Nephron (organoid): ENCODE data around the gene ARID5B.

Experiments
- H3K27ac Mint-ChIP-seq, 3 experiments: 2 replicates each; pipeline ENCODE4 v1.8.0; 2020; ENCODE audit warnings: mixed read lengths in 3 of 3, mild to moderate bottlenecking in 2 of 3, moderate library complexity in 1 of 3
- H3K27me3 Mint-ChIP-seq: 2 replicates; pipeline ENCODE4 v1.8.0; 2021; ENCODE audit warnings: low read depth, mild to moderate bottlenecking, moderate library complexity, mixed read lengths
- H3K36me3 Mint-ChIP-seq: 2 replicates; pipeline ENCODE4 v1.8.0; 2020; ENCODE audit warnings: low read depth, mixed read lengths
- H3K4me1 Mint-ChIP-seq: 2 replicates; pipeline ENCODE4 v1.8.0; 2020; ENCODE audit warnings: mixed read lengths
- H3K4me3 Mint-ChIP-seq, 3 experiments: 2 replicates each; pipeline ENCODE4 v1.8.0; 2020; ENCODE audit warnings: mild to moderate bottlenecking in 3 of 3, mixed read lengths in 3 of 3, moderate library complexity in 2 of 3
- H3K9me3 Mint-ChIP-seq: 2 replicates; pipeline ENCODE4 v1.8.0; 2020; ENCODE audit warnings: mixed read lengths
- TF ChIP-seq, protein P1 (sequence below), 3 experiments: fragments of 200-600 bp; sonication (generic); IDR thresholded peaks; one replicate each; pipeline ENCODE4 v1.5.0; 2021; ENCODE audit warnings: antibody characterized with exemption in 3 of 3; ENCODE audit not compliant: unreplicated experiment in 3 of 3

The ARID5B gene

DNA sequence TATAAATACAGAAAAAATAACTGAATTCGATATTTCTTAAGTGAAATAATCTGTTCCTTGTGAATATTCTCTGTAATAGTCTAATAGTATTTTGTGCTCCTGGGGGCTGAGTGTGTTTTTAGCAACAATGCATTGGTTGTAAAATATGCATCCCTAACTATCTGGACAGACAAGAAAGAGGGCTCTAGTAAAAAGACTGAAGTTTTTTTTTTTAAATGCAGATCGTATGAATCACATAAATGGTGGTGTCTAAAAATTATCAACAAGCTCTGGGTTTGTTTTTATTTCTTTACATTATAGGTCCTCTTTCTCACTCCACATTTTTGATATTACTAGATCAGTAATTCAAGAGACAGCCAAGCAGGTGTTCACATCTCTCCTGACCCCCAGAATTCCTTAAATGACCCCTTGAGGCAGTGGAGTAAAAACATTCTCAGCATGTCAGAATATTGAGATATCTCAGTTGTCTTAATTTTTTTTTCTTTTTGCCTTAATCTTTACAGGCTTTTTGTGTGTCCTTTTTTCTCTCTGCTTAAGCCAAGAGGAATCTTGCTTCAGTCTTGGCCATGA is 18.2 kb downstream of the ARID5B start:
- peak overlapping the region; percentile 56 to 81 (median 74) for H3K27ac Mint-ChIP-seq
- H3K36me3 Mint-ChIP-seq, result peaks cover 50% of the 10 kb centered on the region
- H3K4me3 Mint-ChIP-seq, result no peak overlapping the region
- H3K27me3 Mint-ChIP-seq, result no peaks in the 10 kb centered on the region
- TF ChIP-seq, protein P1, sequence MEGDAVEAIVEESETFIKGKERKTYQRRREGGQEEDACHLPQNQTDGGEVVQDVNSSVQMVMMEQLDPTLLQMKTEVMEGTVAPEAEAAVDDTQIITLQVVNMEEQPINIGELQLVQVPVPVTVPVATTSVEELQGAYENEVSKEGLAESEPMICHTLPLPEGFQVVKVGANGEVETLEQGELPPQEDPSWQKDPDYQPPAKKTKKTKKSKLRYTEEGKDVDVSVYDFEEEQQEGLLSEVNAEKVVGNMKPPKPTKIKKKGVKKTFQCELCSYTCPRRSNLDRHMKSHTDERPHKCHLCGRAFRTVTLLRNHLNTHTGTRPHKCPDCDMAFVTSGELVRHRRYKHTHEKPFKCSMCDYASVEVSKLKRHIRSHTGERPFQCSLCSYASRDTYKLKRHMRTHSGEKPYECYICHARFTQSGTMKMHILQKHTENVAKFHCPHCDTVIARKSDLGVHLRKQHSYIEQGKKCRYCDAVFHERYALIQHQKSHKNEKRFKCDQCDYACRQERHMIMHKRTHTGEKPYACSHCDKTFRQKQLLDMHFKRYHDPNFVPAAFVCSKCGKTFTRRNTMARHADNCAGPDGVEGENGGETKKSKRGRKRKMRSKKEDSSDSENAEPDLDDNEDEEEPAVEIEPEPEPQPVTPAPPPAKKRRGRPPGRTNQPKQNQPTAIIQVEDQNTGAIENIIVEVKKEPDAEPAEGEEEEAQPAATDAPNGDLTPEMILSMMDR (IDR thresholded peaks at IDR 0.05; ENCODE audit: unreplicated experiment in 3 of 3), result no peak
- no peaks in the 10 kb centered on the region for H3K9me3 Mint-ChIP-seq
- peaks cover 49% of the 10 kb centered on the region for H3K4me1 Mint-ChIP-seq

DNA sequence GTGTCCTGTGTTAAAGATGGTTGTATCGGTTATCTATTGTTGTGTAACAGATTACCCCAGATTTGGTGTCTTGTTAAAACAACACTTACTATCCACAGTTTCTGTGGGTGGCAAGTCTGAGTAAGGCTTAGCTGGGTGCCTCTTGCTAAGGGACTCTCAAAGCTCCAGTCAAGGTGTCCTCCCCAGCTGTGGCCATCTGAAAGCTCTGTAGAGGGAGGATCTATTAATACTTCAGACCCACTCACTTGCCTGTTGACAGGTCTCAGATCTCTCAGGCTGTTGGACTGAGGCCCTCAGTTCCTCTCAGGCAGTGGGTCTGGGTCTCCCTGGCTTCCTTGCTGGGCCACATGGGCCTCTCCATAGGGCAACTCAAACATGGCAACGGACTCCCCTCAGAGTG is 19.6 kb downstream of the ARID5B start:
- peaks cover 59% of the 10 kb centered on the region for H3K4me1 Mint-ChIP-seq
- H3K27ac Mint-ChIP-seq, result peak overlapping the region in 2 of 3 experiments; percentile 33 to 45
- peaks cover 52% of the 10 kb centered on the region for H3K36me3 Mint-ChIP-seq
- H3K4me3 Mint-ChIP-seq, result no peak overlapping the region
- no peaks in the 10 kb centered on the region for H3K9me3 Mint-ChIP-seq
- no peaks in the 10 kb centered on the region for H3K27me3 Mint-ChIP-seq
- TF ChIP-seq, protein P1 (IDR thresholded peaks at IDR 0.05; ENCODE audit: unreplicated experiment in 3 of 3), result no peak

DNA sequence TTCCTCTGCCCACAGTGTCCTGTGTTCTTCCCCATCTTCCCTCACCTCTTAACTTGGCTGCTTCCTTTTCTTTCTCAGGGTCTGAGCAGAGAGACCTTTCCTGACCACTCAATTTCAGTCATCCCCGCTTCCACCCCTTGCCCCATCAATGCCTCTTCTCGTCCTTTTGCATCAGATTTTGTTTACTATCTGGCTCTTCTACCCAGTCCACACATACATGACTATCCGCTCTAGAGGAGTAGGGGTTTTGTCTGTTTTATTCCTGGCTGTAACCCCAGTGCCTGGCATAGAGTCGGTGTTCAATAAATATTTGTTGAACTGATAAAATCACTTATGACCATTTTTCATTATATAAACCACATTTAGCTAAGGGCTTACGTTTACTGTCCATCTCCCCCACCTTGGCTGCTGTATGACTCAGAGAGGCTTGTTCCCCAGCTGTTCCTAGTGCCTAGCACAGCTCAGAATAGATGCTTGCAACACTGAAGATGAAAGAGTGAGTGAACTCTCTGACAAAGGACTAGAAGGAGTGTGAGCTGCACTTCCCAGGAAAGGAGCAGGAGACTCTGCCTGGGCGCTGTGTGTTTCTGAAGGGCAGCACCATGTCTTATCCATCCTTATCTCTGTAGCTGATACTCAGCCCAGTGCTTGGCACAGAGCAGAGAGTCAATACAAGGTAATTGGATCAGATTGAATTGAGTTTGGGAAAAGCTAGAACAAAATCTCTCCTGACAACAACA is 21.9 kb downstream of the ARID5B start:
- Mint-ChIP-seq H3K4me3 (no peak overlapping the region), H3K4me1 (peaks cover 53% of the 10 kb centered on the region), H3K9me3 (no peaks in the 10 kb centered on the region), H3K27ac (peak overlapping the region in 2 of 3 experiments; percentile 0 to 76), H3K36me3 (peaks cover 43% of the 10 kb centered on the region), H3K27me3 (no peaks in the 10 kb centered on the region)
- TF ChIP-seq, protein P1 (IDR thresholded peaks at IDR 0.05; ENCODE audit: unreplicated experiment in 3 of 3), result no peak

DNA sequence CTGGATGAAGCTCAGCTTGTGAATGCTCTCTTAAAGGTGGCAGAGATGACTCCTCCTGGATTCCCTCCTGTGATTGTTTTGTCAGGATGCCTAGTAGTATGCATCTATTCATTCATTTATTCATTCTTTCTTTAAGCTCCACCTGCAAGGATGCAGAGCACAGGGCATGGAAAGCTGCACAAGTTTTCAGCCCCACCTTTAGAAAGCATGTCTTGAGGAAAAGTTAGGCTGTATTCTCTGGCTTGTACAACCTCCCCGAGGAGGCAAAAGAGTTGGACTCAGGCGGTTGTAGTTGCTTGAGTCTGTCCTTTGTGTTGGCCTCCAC is 22.4 kb downstream of the ARID5B start:
- Mint-ChIP-seq H3K27ac (peak overlapping the region; percentile 35 to 76 (median 48)), H3K9me3 (no peaks in the 10 kb centered on the region)
- TF ChIP-seq, protein P1 (IDR thresholded peaks at IDR 0.05; ENCODE audit: unreplicated experiment in 3 of 3), result no peak

DNA sequence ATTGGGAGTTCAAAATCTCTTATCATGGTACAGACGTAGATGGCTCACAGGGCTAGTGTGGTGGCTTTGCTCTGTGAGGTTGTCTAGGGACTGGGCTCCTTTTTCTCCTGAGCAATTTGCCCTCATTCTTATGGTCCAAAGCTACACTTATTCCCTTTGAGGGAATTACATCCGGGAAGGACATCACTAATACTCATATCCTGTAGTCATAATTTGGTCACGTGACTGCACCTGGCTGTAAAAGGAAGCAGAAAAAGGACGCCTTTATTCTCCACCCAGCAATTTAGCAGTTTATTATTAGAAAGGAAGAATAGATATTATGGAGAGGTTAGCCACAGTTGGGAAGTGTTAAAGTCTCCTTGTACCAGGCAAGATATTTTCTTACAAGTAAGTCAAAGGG is 28.1 kb downstream of the ARID5B start:
- Mint-ChIP-seq H3K36me3 (peaks cover 79% of the 10 kb centered on the region), H3K4me3 (no peak overlapping the region), H3K4me1 (peaks cover 17% of the 10 kb centered on the region), H3K9me3 (peaks cover 20% of the 10 kb centered on the region), H3K27me3 (no peaks in the 10 kb centered on the region), H3K27ac (no peak overlapping the region)
- TF ChIP-seq, protein P1 (IDR thresholded peaks at IDR 0.05; ENCODE audit: unreplicated experiment in 3 of 3), result no peak

More for the DNA sequence above, 22.4 kb downstream of the ARID5B start:
- Mint-ChIP-seq H3K4me3 (no peak overlapping the region), H3K27me3 (no peaks in the 10 kb centered on the region), H3K36me3 (peaks cover 46% of the 10 kb centered on the region), H3K4me1 (peaks cover 53% of the 10 kb centered on the region)
